Keratinocyte (primary cell): Measurements from ENCODE around the gene PCSK2. TPM values are rescaled to one million over a fixed set of nuclear protein-coding genes. Genes with fewer than 3 reads are reported as not detected.

Source experiments
- DNase-seq: peaks from one replicate; pipeline ENCODE4 v3.0.0-alpha.2; 2011; ENCODE audit warnings: low read depth, missing footprints, low spot score
- FAIRE-seq: peaks from 2 replicates; lab custom pipeline; 2011; peaks lifted over from hg19 to GRCh38; lab: Jason Lieb, UNC
- H2AFZ ChIP-seq: 2 replicates; pipeline ENCODE4 v1.6.0; 2012; ENCODE audit warnings: low read length, control low read depth, inconsistent platforms; ENCODE audit not compliant: control insufficient read depth
- H3K27ac ChIP-seq: 2 replicates; pipeline ENCODE4 v1.5.1; 2011; ENCODE audit warnings: low read length; ENCODE audit not compliant: control insufficient read depth, insufficient read depth
- H3K27me3 ChIP-seq: 3 replicates; pipeline ENCODE4 v1.6.0; 2011; ENCODE audit warnings: low read length; ENCODE audit not compliant: control insufficient read depth, insufficient read depth; ENCODE audit errors: extremely low read depth
- H3K36me3 ChIP-seq, 2 experiments: 2 replicates in 1 of 2; 3 replicates in 1 of 2; pipeline ENCODE4 v1.5.1; 2011; ENCODE audit warnings: low read length in 2 of 2, mild to moderate bottlenecking in 1 of 2; ENCODE audit not compliant: control insufficient read depth in 2 of 2, insufficient read depth in 2 of 2; ENCODE audit errors: extremely low read depth in 1 of 2
- H3K4me1 ChIP-seq: 3 replicates; pipeline ENCODE4 v1.5.1; 2011; ENCODE audit warnings: low read length; ENCODE audit not compliant: control insufficient read depth, insufficient read depth; ENCODE audit errors: extremely low read depth
- H3K4me2 ChIP-seq: 3 replicates; pipeline ENCODE4 v1.6.0; 2011; ENCODE audit warnings: low read depth, low read length; ENCODE audit not compliant: control insufficient read depth, insufficient read depth; ENCODE audit errors: extremely low read depth
- H3K4me3 ChIP-seq, 3 experiments: fragments of 200-600 bp in 1 of 3; sonication (generic) in 1 of 3; 2 replicates in 2 of 3; 3 replicates in 1 of 3; pipeline ENCODE4 v1.5.1; 2011 to 2016; ENCODE audit warnings: low read length in 3 of 3, mild to moderate bottlenecking in 3 of 3, control low read depth in 2 of 3, inconsistent platforms in 1 of 3, low read depth in 1 of 3, mixed read lengths in 1 of 3, mixed run types in 1 of 3, moderate library complexity in 1 of 3; ENCODE audit not compliant: control insufficient read depth in 2 of 3, insufficient read depth in 2 of 3; ENCODE audit errors: extremely low read depth in 1 of 3
- H3K79me2 ChIP-seq: 2 replicates; pipeline ENCODE4 v1.6.0; 2012; ENCODE audit warnings: low read length; ENCODE audit not compliant: control insufficient read depth, insufficient read depth
- H3K9ac ChIP-seq: 3 replicates; pipeline ENCODE4 v1.6.0; 2011; ENCODE audit warnings: low read length; ENCODE audit not compliant: control insufficient read depth, insufficient read depth; ENCODE audit errors: extremely low read depth
- H3K9me1 ChIP-seq: 3 replicates; pipeline ENCODE4 v1.6.0; 2011; ENCODE audit warnings: low read length; ENCODE audit not compliant: control insufficient read depth, insufficient read depth; ENCODE audit errors: extremely low read depth
- H3K9me3 ChIP-seq: 2 replicates; pipeline ENCODE4 v1.5.1; 2012; ENCODE audit warnings: low read depth, low read length; ENCODE audit not compliant: control insufficient read depth
- H4K20me1 ChIP-seq: 3 replicates; pipeline ENCODE4 v1.6.0; 2011; ENCODE audit warnings: low read length; ENCODE audit not compliant: control insufficient read depth, insufficient read depth; ENCODE audit errors: extremely low read depth
- CTCF ChIP-seq, 3 experiments: IDR thresholded peaks in 1 of 3; conservative IDR thresholded peaks in 1 of 3; optimal IDR thresholded peaks in 1 of 3; 2 replicates in 2 of 3; 3 replicates in 1 of 3; pipeline versions ENCODE3 to v1.5.1; 2011; ENCODE audit warnings: low read length in 3 of 3, mild to moderate bottlenecking in 3 of 3, moderate library complexity in 2 of 3, control low read depth in 1 of 3, inconsistent platforms in 1 of 3; ENCODE audit not compliant: insufficient read depth in 2 of 3; ENCODE audit errors: extremely low read depth in 1 of 3
- EZH2 ChIP-seq: IDR thresholded peaks from one replicate; pipeline ENCODE4 v1.6.1; 2012; ENCODE audit warnings: inconsistent platforms, mild to moderate bottlenecking, low read length, moderate library complexity
- dilution Hi-C: fragments of 300-500 bp; cut with MboI; formaldehyde crosslinking; loops from one replicate; pipeline ENCODE4 v1.7.0; 2020; ENCODE audit warnings: low sequenced_read_pairs; ENCODE audit not compliant: extremely low pct_ligation_motif_present
- polyA plus RNA-seq, 5 experiments: library from polyadenylated mRNA; depleted of rRNA in 3 of 5; stranded (reverse) in 3 of 5; stranded (forward) in 1 of 5; unstranded in 1 of 5; fragments of >200 nt; gene quantifications; 1 replicate in 1 of 5; 2 replicates in 3 of 5; 3 replicates in 1 of 5; pipeline versions ENCODE4 v1.2.1 to v1.2.3, GENCODE V29; 2011 to 2012; ENCODE audit warnings: missing spikeins in 2 of 5, low read depth in 1 of 5, low replicate concordance in 1 of 5

PCSK2 gene
- polyA plus RNA-seq, 1 donor (not counting 4 experiments of a cell fraction or from before 2014, with no cell fraction given): not detected

- Histone ChIP-seq H3K79me2 (no peaks in the 10 kb centered on the region), H4K20me1 (no peaks in the 10 kb centered on the region), H3K27me3 (no peaks in the 10 kb centered on the region), H3K9me3 (no peaks in the 10 kb centered on the region), H3K4me2 (no peak overlapping the region), H3K36me3 (no peaks in the 10 kb centered on the region), H3K27ac (no peak overlapping the region), H3K4me1 (peaks cover 4% of the 10 kb centered on the region), H3K9ac (no peak overlapping the region), H3K9me1 (no peaks in the 10 kb centered on the region), H2AFZ (no peak overlapping the region), H3K4me3 (no peak overlapping the region)
- TF ChIP-seq CTCF (optimal IDR thresholded peaks at IDR 0.05 in 1 of 3, IDR thresholded peaks at IDR 0.05 in 1 of 3, conservative IDR thresholded peaks at IDR 0.05 in 1 of 3; ENCODE audit: extremely low read depth in 1 of 3, insufficient read depth in 2 of 3, low read length in 3 of 3) (no peak), EZH2 (no peak)
- FAIRE-seq (no peak), DNase-seq (no peak)
- dilution Hi-C loops: no loop called here
Measured at GRCh38 chr20:17495826-17496225, 269.0 kb downstream of the PCSK2 start.

GRCh38 chr20:17497821-17498580, 271.2 kb downstream of the PCSK2 start:
- peak; percentile 48 for FAIRE-seq
- Histone ChIP-seq H3K27me3 (no peaks in the 10 kb centered on the region), H3K27ac (no peak overlapping the region), H3K79me2 (no peaks in the 10 kb centered on the region), H3K4me1 (peaks cover 4% of the 10 kb centered on the region), H3K9me1 (no peaks in the 10 kb centered on the region), H3K9me3 (no peaks in the 10 kb centered on the region), H4K20me1 (no peaks in the 10 kb centered on the region), H3K36me3 (no peaks in the 10 kb centered on the region), H3K4me3 (no peak overlapping the region), H2AFZ (no peak overlapping the region), H3K4me2 (no peak overlapping the region), H3K9ac (no peak overlapping the region)
- no peak for DNase-seq
- dilution Hi-C loops: no loop called here
- no peak for TF ChIP-seq EZH2
- no peak for TF ChIP-seq CTCF (optimal IDR thresholded peaks at IDR 0.05 in 1 of 3, IDR thresholded peaks at IDR 0.05 in 1 of 3, conservative IDR thresholded peaks at IDR 0.05 in 1 of 3; ENCODE audit: extremely low read depth in 1 of 3, insufficient read depth in 2 of 3, low read length in 3 of 3)
